Measurements from ENCODE around the gene TOMM5. TPM values are rescaled to one million over a fixed set of nuclear protein-coding genes. Genes with fewer than 3 reads are reported as not detected.

TOMM5 gene
- total RNA-seq, 4 donors from 2014 or later, result 14.3 to 70.3 (median 63.1) TPM

DNA sequence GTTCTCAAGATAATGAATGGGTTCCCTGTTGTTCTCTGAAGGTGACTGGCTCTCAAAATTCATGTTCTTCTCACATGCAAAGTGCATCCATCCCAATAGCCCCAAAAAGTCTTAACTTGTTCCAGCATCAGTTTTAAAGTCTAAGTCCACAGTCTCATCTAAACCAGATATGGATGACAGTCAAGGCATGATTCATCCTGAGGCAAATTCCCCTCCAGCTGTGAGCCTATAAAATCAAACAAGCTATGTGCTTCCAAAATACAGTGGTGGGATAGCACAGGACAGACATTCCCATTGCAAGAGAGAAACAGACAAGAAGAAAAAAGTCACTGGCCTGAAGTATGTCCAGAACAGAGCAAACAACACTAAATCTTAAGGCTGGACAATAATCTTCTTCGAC lies 41.6 kb downstream of the TOMM5 start:
- WGBS, 2 donors (ENCODE audit: low coverage in 1 of 2), result 84% methylated on average over 1 of the region's 1 CpG; no CpG with 5 or more reads in 1 of the 2 donors
- in situ Hi-C loops (cut with MboI; ENCODE audit: low pct_ligation_motif_present in 1 of 4, low pct_unique_long_range_greater_than_20kb in 1 of 4, low sequenced_read_pairs in 3 of 4), result no loop called here
- Histone ChIP-seq H3K9me3 (no peaks in the 10 kb centered on the region), H3K27ac (no peak overlapping the region), H3K4me1 (no peaks in the 10 kb centered on the region), H3K36me3 (no peaks in the 10 kb centered on the region), H3K4me3 (no peak overlapping the region), H3K27me3 (no peaks in the 10 kb centered on the region)
- TF ChIP-seq, protein P1, sequence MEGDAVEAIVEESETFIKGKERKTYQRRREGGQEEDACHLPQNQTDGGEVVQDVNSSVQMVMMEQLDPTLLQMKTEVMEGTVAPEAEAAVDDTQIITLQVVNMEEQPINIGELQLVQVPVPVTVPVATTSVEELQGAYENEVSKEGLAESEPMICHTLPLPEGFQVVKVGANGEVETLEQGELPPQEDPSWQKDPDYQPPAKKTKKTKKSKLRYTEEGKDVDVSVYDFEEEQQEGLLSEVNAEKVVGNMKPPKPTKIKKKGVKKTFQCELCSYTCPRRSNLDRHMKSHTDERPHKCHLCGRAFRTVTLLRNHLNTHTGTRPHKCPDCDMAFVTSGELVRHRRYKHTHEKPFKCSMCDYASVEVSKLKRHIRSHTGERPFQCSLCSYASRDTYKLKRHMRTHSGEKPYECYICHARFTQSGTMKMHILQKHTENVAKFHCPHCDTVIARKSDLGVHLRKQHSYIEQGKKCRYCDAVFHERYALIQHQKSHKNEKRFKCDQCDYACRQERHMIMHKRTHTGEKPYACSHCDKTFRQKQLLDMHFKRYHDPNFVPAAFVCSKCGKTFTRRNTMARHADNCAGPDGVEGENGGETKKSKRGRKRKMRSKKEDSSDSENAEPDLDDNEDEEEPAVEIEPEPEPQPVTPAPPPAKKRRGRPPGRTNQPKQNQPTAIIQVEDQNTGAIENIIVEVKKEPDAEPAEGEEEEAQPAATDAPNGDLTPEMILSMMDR (IDR thresholded peaks at IDR 0.05), result no peak
- intact Hi-C loops (cut with DNase I; ENCODE audit: low total_unique reads), result no loop called here
- DNase-seq, result no peak

DNA sequence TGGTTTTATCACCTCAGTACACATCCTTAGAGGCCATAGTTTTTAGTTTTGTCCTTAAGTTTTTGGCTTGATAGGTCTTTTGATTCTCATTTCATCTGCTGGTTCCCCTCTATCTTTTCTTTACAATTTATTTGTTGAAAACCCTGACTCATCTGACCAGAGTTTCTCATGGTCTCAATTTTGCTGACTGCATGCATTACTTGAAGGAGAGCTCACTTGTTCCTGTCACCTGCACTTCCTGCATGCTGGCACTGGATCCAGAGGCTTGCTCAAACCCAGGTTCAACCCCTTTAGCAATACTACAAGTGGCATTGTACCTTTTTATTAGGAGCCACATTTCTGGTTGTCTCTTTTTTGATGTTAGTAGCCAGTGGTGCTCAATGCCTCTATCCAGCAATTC lies 42.9 kb downstream of the TOMM5 start:
- intact Hi-C loops (cut with DNase I; ENCODE audit: low total_unique reads), result no loop called here
- H3K4me3 ChIP-seq, result no peak overlapping the region
- no peak for TF ChIP-seq POLR2A (IDR thresholded peaks at IDR 0.05)
- TF ChIP-seq, protein P1 (IDR thresholded peaks at IDR 0.05), result no peak
- TF ChIP-seq EP300 (IDR thresholded peaks at IDR 0.05; ENCODE audit: low read depth), result no peak
- no peak for TF ChIP-seq POLR2AphosphoS5 (IDR thresholded peaks at IDR 0.05)

DNA sequence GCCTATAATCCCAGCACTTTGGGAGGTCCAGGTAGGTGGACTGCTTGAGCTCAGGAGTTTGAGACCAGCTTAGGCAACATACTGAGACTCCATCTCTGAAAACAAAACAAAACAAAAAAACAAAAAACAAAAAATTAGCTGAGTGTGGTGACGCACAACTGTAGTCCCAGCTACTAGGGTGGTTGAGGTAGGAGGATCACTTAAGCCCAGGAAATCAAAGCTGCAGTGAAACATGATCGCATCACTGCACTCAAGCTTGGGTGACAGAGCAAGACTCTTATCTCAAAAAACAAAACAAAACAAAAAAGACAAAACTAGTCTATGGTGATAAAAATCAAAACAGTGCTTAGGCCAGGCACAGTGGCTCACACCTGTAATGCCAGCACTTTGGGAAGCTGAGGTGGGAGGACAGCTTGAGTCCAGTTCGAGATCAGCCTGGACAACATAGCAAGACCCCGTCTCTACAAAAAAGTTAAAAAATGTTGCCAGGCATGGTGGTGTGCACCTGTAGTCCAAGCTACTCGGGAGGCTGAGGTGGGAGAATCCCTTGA lies 45.0 kb downstream of the TOMM5 start:
- no peak overlapping the region for H3K4me3 ChIP-seq
- intact Hi-C loops (cut with DNase I; ENCODE audit: low total_unique reads) (no loop called here), in situ Hi-C loops (cut with MboI; ENCODE audit: low pct_ligation_motif_present in 1 of 4, low pct_unique_long_range_greater_than_20kb in 1 of 4, low sequenced_read_pairs in 3 of 4) (loop anchor here in 1 of 4 donors (25.0 kb wide), 1 partner anchor 115 kb away; the partner anchor contains the start of gene FRMPD1)
- 91 to 100% methylated on average over 2 to 5 of the region's 5 CpGs for WGBS, 2 donors (ENCODE audit: low coverage in 1 of 2)
- no peaks in the 10 kb centered on the region for H3K27me3 ChIP-seq
- H3K4me1 ChIP-seq, result no peaks in the 10 kb centered on the region
- no peak for TF ChIP-seq POLR2AphosphoS5 (IDR thresholded peaks at IDR 0.05)
- TF ChIP-seq EP300 (IDR thresholded peaks at IDR 0.05; ENCODE audit: low read depth), result no peak
- TF ChIP-seq, protein P1 (IDR thresholded peaks at IDR 0.05), result no peak
- no peak for TF ChIP-seq POLR2A (IDR thresholded peaks at IDR 0.05)
- no peak overlapping the region for H3K27ac ChIP-seq
- no peaks in the 10 kb centered on the region for H3K9me3 ChIP-seq
- no peaks in the 10 kb centered on the region for H3K36me3 ChIP-seq
- no peak for DNase-seq

More for the DNA sequence above, 42.9 kb downstream of the TOMM5 start:
- no peaks in the 10 kb centered on the region for H3K27me3 ChIP-seq
- no peak for DNase-seq
- in situ Hi-C loops (cut with MboI; ENCODE audit: low pct_ligation_motif_present in 1 of 4, low pct_unique_long_range_greater_than_20kb in 1 of 4, low sequenced_read_pairs in 3 of 4), result loop anchor here in 1 of 4 donors (25.0 kb wide), 1 partner anchor 113 kb away; the partner anchor contains the start of gene FRMPD1
- no peaks in the 10 kb centered on the region for H3K36me3 ChIP-seq
- no peaks in the 10 kb centered on the region for H3K4me1 ChIP-seq
- H3K27ac ChIP-seq, result no peak overlapping the region
- H3K9me3 ChIP-seq, result no peaks in the 10 kb centered on the region

DNA sequence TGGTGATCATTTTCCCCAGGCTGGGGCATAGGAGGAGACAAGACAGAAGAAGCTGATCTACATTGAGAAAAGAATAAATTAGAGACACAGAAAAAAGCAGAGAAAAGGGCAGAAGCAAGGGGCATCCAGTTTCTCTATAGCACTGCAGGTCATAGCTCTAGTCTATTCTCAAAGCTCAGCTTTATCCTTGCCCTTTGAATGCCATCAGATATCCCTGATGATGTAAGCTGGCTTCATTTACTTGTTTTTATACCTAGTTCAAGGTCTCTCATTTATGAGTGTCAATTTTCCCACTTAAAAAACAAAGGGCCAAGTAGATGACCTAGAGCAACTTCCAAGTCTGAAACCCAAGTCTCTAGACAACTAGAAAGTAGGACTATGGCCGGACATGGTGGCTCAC lies 48.9 kb downstream of the TOMM5 start:
- in situ Hi-C loops (cut with MboI; ENCODE audit: low pct_ligation_motif_present in 1 of 4, low pct_unique_long_range_greater_than_20kb in 1 of 4, low sequenced_read_pairs in 3 of 4), result loop anchor here in 1 of 4 donors (25.0 kb wide), 1 partner anchor 119 kb away; the partner anchor contains the start of gene FRMPD1

More for the DNA sequence above, 48.9 kb downstream of the TOMM5 start:
- TF ChIP-seq POLR2AphosphoS5 (IDR thresholded peaks at IDR 0.05) (no peak), EP300 (IDR thresholded peaks at IDR 0.05; ENCODE audit: low read depth) (no peak), POLR2A (IDR thresholded peaks at IDR 0.05) (no peak)
- TF ChIP-seq, protein P1 (IDR thresholded peaks at IDR 0.05), result no peak
- no peak for DNase-seq
- Histone ChIP-seq H3K4me3 (no peak overlapping the region), H3K36me3 (peaks cover 0 to 5% (median 0%) of the 10 kb centered on the region in 4 donors), H3K4me1 (peaks cover 0 to 5% (median 2%) of the 10 kb centered on the region in 4 donors), H3K27me3 (no peaks in the 10 kb centered on the region), H3K9me3 (no peaks in the 10 kb centered on the region), H3K27ac (no peak overlapping the region)
- intact Hi-C loops (cut with DNase I; ENCODE audit: low total_unique reads), result no loop called here
- 100% methylated on average over 1 of the region's 1 CpG; no CpG with 5 or more reads in 1 of the 2 donors for WGBS, 2 donors (ENCODE audit: low coverage in 1 of 2)
